A549 (cell line): Measurements from ENCODE around the gene HBQ1.

ENCODE experiments used
- BCL3 ChIP-seq: fragments of >200 bp; sonication (Bioruptor Twin); formaldehyde crosslinking; IDR thresholded peaks from 3 replicates; pipeline ENCODE4 v1.6.1; 2016
- BHLHE40 ChIP-seq: IDR thresholded peaks from 2 replicates; pipeline ENCODE4 v1.6.1; 2012; ENCODE audit warnings: low read depth, low read length, inconsistent platforms
- CEBPB ChIP-seq, 2 experiments: fragments of >200 bp in 1 of 2; sonication (Bioruptor Twin) in 1 of 2; formaldehyde crosslinking in 1 of 2; IDR thresholded peaks; 2 replicates each; pipeline ENCODE4 v1.6.1; 2012 to 2016
- CTCF ChIP-seq: fragments of >200 bp; sonication (Bioruptor Twin); formaldehyde crosslinking; IDR thresholded peaks from 3 replicates; pipeline ENCODE4 v1.5.1; 2016
- ELK1 ChIP-seq: fragments of 150-350 bp; IDR thresholded peaks from 2 replicates; pipeline ENCODE4 v1.6.1; 2014; ENCODE audit warnings: low read depth, mild to moderate bottlenecking, low read length
- EP300 ChIP-seq, 2 experiments: fragments of >200 bp; sonication (Bioruptor Twin); formaldehyde crosslinking; IDR thresholded peaks; 2 replicates in 1 of 2; 3 replicates in 1 of 2; pipeline ENCODE4 v1.6.1; 2016 to 2017
- ESRRA ChIP-seq: fragments of 150-350 bp; IDR thresholded peaks from 2 replicates; pipeline ENCODE4 v1.6.1; 2014; ENCODE audit warnings: mild to moderate bottlenecking, low read length, borderline replicate concordance
- HEYL ChIP-seq: fragments of 250-450 bp; sonication (Bioruptor Pico); IDR thresholded peaks from 2 replicates; pipeline ENCODE4 v1.8.0; 2021; ENCODE audit warnings: mild to moderate bottlenecking, moderate library complexity
- MAFK ChIP-seq: fragments of 450-650 bp; IDR thresholded peaks from 2 replicates; pipeline ENCODE4 v1.6.1; 2014; ENCODE audit not compliant: partially characterized antibody
- MAX ChIP-seq: IDR thresholded peaks from 2 replicates; pipeline ENCODE4 v1.6.1; 2012
- POLR2A ChIP-seq: IDR thresholded peaks from 2 replicates; pipeline ENCODE4 v1.6.1; 2012; ENCODE audit warnings: mild to moderate bottlenecking, low read length
- RAD21 ChIP-seq, 2 experiments: fragments of >200 bp in 1 of 2; sonication (Bioruptor Twin) in 1 of 2; formaldehyde crosslinking in 1 of 2; IDR thresholded peaks in 1 of 2; conservative IDR thresholded peaks in 1 of 2; 2 replicates in 1 of 2; 3 replicates in 1 of 2; pipeline ENCODE4 v1.6.1; 2012 to 2018; ENCODE audit warnings: inconsistent platforms in 1 of 2
- TF ChIP-seq, protein P1 (sequence below): fragments of 250-450 bp; sonication (Bioruptor Pico); IDR thresholded peaks from 2 replicates; pipeline ENCODE4 v1.5.0; 2020; ENCODE audit warnings: low read depth, mild to moderate bottlenecking, moderate library complexity
- TF ChIP-seq, protein P2 (sequence below): IDR thresholded peaks from 2 replicates; pipeline ENCODE4 v1.6.1; 2012

DNA sequence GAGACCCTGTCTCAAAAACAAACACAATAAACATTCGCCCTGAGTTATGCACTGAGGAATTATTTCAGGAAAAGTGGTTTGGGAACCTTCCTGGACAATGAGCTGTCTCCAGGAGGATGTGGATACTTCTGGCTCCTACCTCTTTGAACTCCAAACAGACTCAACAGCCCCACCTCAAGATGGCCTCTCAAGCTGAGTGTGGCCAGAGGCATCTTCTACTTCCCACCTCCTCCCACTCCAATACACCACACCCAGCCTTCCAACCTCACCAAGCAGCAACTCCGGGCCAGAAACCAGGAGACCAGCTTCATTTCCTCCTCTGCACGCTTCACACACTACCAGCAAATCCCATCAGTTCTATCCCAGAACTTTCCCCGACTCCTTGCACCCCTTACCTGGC is 11.6 kb downstream of the HBQ1 start:
- TF ChIP-seq CTCF (no peak), HEYL (no peak), RAD21 (conservative IDR thresholded peaks at IDR 0.05 in 1 of 2, IDR thresholded peaks at IDR 0.05 in 1 of 2) (no peak), MAFK (no peak), ELK1 (no peak), POLR2A (no peak), BCL3 (no peak), ESRRA (no peak), EP300 (IDR thresholded peaks at IDR 0.05) (no peak), MAX (no peak), BHLHE40 (no peak), CEBPB (IDR thresholded peaks at IDR 0.05) (no peak)
- TF ChIP-seq, protein P1, sequence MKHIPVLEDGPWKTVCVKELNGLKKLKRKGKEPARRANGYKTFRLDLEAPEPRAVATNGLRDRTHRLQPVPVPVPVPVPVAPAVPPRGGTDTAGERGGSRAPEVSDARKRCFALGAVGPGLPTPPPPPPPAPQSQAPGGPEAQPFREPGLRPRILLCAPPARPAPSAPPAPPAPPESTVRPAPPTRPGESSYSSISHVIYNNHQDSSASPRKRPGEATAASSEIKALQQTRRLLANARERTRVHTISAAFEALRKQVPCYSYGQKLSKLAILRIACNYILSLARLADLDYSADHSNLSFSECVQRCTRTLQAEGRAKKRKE (CRISPR knock-in tag) = no peak
- TF ChIP-seq, protein P2, sequence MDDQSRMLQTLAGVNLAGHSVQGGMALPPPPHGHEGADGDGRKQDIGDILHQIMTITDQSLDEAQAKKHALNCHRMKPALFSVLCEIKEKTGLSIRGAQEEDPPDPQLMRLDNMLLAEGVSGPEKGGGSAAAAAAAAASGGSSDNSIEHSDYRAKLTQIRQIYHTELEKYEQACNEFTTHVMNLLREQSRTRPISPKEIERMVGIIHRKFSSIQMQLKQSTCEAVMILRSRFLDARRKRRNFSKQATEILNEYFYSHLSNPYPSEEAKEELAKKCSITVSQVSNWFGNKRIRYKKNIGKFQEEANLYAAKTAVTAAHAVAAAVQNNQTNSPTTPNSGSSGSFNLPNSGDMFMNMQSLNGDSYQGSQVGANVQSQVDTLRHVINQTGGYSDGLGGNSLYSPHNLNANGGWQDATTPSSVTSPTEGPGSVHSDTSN = no peak
